Spleen (tissue), 11 donors: ENCODE results near the gene CD200. TPM values are rescaled to one million over a fixed set of nuclear protein-coding genes. Genes with fewer than 3 reads are reported as not detected.

Source experiments
- DNase-seq: peaks from one replicate; pipeline ENCODE4 v3.0.0-alpha.2; 2020
- H3K27ac ChIP-seq, 8 donors: fragments of 200-600 bp; sonication (generic) in 7 of 8; 1 replicate in 4 of 8; 2 replicates in 4 of 8; pipeline versions ENCODE4 v1.5.0 to v1.8.0; 2016 to 2021; ENCODE audit warnings: inconsistent platforms in 4 of 8, mild to moderate bottlenecking in 4 of 8, moderate library complexity in 1 of 8
- H3K27me3 ChIP-seq, 7 donors: fragments of 200-600 bp; sonication (generic) in 6 of 7; replicated peaks in 1 of 7; 1 replicate in 4 of 7; 2 replicates in 3 of 7; pipeline versions ENCODE4 v1.5.0 to v1.8.0; 2016 to 2021; ENCODE audit warnings: inconsistent platforms in 3 of 7, mild to moderate bottlenecking in 1 of 7
- H3K36me3 ChIP-seq, 6 donors: fragments of 200-600 bp; sonication (generic) in 5 of 6; 1 replicate in 4 of 6; 2 replicates in 2 of 6; pipeline versions ENCODE4 v1.5.0 to v1.8.0; 2016 to 2021; ENCODE audit warnings: inconsistent platforms in 2 of 6
- H3K4me1 ChIP-seq, 6 donors: fragments of 200-600 bp; sonication (generic) in 5 of 6; 1 replicate in 3 of 6; 2 replicates in 3 of 6; pipeline versions ENCODE4 v1.5.0 to v1.8.0; 2016 to 2021; ENCODE audit warnings: inconsistent platforms in 3 of 6
- H3K4me3 ChIP-seq, 8 donors: fragments of 200-600 bp; sonication (generic) in 7 of 8; 1 replicate in 4 of 8; 2 replicates in 4 of 8; pipeline versions ENCODE4 v1.5.0 to v1.8.0; 2016 to 2021; ENCODE audit warnings: inconsistent platforms in 4 of 8, mild to moderate bottlenecking in 4 of 8, moderate library complexity in 2 of 8
- H3K9me3 ChIP-seq, 8 donors: fragments of 200-600 bp; sonication (generic) in 7 of 8; 1 replicate in 4 of 8; 2 replicates in 4 of 8; pipeline versions ENCODE4 v1.5.0 to v1.8.0; 2016 to 2021; ENCODE audit warnings: inconsistent platforms in 4 of 8
- CTCF ChIP-seq, 11 experiments: fragments of 200-600 bp in 7 of 11; fragments of 450-650 bp in 4 of 11; sonication (generic) in 4 of 11; IDR thresholded peaks in 8 of 11; conservative IDR thresholded peaks in 3 of 11; 1 replicate in 7 of 11; 2 replicates in 4 of 11; pipeline versions ENCODE4 v1.4.0 to v1.8.0; 2016 to 2021; ENCODE audit warnings: antibody characterized with exemption in 11 of 11, inconsistent platforms in 4 of 11, mild to moderate bottlenecking in 1 of 11
- POLR2A ChIP-seq, 3 donors: fragments of 450-650 bp; IDR thresholded peaks; one replicate each; pipeline ENCODE4 v1.5.1; 2017; ENCODE audit warnings: antibody characterized with exemption in 3 of 3, mild to moderate bottlenecking in 1 of 3
- POLR2AphosphoS5 ChIP-seq, 3 donors: sonication (generic); formaldehyde crosslinking; IDR thresholded peaks; one replicate each; pipeline ENCODE4 v1.5.1; 2017; ENCODE audit warnings: antibody characterized with exemption in 3 of 3
- WGBS, 5 donors: extraction: QIAGEN DNeasy Blood & Tissue Kit in 3 of 5; methylation state at CpG; one replicate each; pipeline versions ENCODE4 v1.1.5 to v1.1.7; 2013 to 2018; 5-methylcytosine and 5-hydroxymethylcytosine counted together
- intact Hi-C: fragments of 100-400 bp; cut with DNase I; formaldehyde crosslinking; loops from one replicate; pipeline ENCODE4 v1.15.0; 2023; ENCODE audit warnings: low total_unique reads
- polyA plus RNA-seq, 3 donors: library from polyadenylated mRNA; stranded (reverse); fragments of 200-250 nt; gene quantifications; one replicate each; pipeline ENCODE4 v1.2.1, GENCODE V29; 2013
- total RNA-seq, 7 donors: library from RNA; depleted of rRNA in 3 of 7; stranded (reverse); fragments of >200 nt in 3 of 7; fragmentation: NEBNext Ultra II Directional in 4 of 7; extraction: Animal tissue kit (Norgen Biotek cat#: 25700) in 4 of 7; gene quantifications; one replicate each; pipeline versions ENCODE4 v1.1.0 to v1.2.1, GENCODE V29; 2016 to 2021
- donor health status: healthy with polysubstance abuse.
- donor health status: DM: no; HTN: no; CAD: no; lungs with moderate emphysema.
- donor health status: DM: no; HTN: no; CAD: no.
- donor health status: Bipolar disorder and iron deficiency.
- donor health status: healthy.
- donor health status: DM: no; HTN: no; CAD: no.
- donor health status: DM: yes; HTN: yes; CAD: no.

The CD200 gene
- total and polyA plus RNA-seq, 10 donors, result 4.3 to 13.1 (median 6.6) TPM

GRCh38 chr3:112373476-112373875 lies 40.5 kb downstream of the CD200 start:
- intact Hi-C loops, result no loop called here
- WGBS, 5 donors, result 31 to 49% (median 34%) methylated on average over 4 of the region's 4 CpGs
- Histone ChIP-seq H3K27me3 (no peaks in the 10 kb centered on the region), H3K27ac (no peak overlapping the region), H3K4me3 (no peak overlapping the region), H3K36me3 (no peaks in the 10 kb centered on the region), H3K9me3 (no peaks in the 10 kb centered on the region), H3K4me1 (peaks cover 0 to 29% (median 9%) of the 10 kb centered on the region in 6 donors)
- TF ChIP-seq CTCF (IDR thresholded peaks at IDR 0.05 in 8 of 11, conservative IDR thresholded peaks at IDR 0.05 in 3 of 11), result no peak
- TF ChIP-seq POLR2A (IDR thresholded peaks at IDR 0.05), result no peak
- no peak for TF ChIP-seq POLR2AphosphoS5 (IDR thresholded peaks at IDR 0.05)
- DNase-seq, result no peak

GRCh38 chr3:112373924-112374323 lies 41.0 kb downstream of the CD200 start:
- Histone ChIP-seq H3K27me3 (no peaks in the 10 kb centered on the region), H3K4me3 (no peak overlapping the region), H3K9me3 (no peaks in the 10 kb centered on the region), H3K27ac (no peak overlapping the region), H3K36me3 (no peaks in the 10 kb centered on the region), H3K4me1 (peaks cover 0 to 34% (median 9%) of the 10 kb centered on the region in 6 donors)
- WGBS, 5 donors, result 72 to 87% (median 79%) methylated on average over 2 of the region's 2 CpGs
- no peak for TF ChIP-seq POLR2A (IDR thresholded peaks at IDR 0.05)
- DNase-seq, result no peak
- intact Hi-C loops, result no loop called here

- Histone ChIP-seq H3K27me3 (no peaks in the 10 kb centered on the region), H3K9me3 (no peaks in the 10 kb centered on the region), H3K36me3 (no peaks in the 10 kb centered on the region), H3K4me3 (no peak overlapping the region), H3K4me1 (peaks cover 0 to 38% (median 9%) of the 10 kb centered on the region in 6 donors), H3K27ac (no peak overlapping the region)
- TF ChIP-seq POLR2AphosphoS5 (IDR thresholded peaks at IDR 0.05), result no peak
- no peak for DNase-seq
- WGBS, 5 donors, result 83 to 95% (median 89%) methylated on average over 5 of the region's 5 CpGs
- intact Hi-C loops, result no loop called here
Observed at GRCh38 chr3:112374333-112374734, 41.4 kb downstream of the CD200 start.

GRCh38 chr3:112375117-112375516 lies 42.2 kb downstream of the CD200 start:
- 85 to 100% (median 96%) methylated on average over 1 of the region's 1 CpG for WGBS, 5 donors
- no peak overlapping the region for H3K27ac ChIP-seq
- intact Hi-C loops, result no loop called here
- H3K4me1 ChIP-seq, result peaks cover 0 to 41% (median 9%) of the 10 kb centered on the region in 6 donors
- DNase-seq, result no peak
- H3K27me3 ChIP-seq, result no peaks in the 10 kb centered on the region
- no peaks in the 10 kb centered on the region for H3K36me3 ChIP-seq
- no peak overlapping the region for H3K4me3 ChIP-seq
- TF ChIP-seq POLR2AphosphoS5 (IDR thresholded peaks at IDR 0.05) (no peak), POLR2A (IDR thresholded peaks at IDR 0.05) (no peak), CTCF (IDR thresholded peaks at IDR 0.05 in 8 of 11, conservative IDR thresholded peaks at IDR 0.05 in 3 of 11) (no peak)
- no peaks in the 10 kb centered on the region for H3K9me3 ChIP-seq

GRCh38 chr3:112376241-112376911 lies 43.4 kb downstream of the CD200 start:
- Histone ChIP-seq H3K4me3 (no peak overlapping the region), H3K9me3 (no peaks in the 10 kb centered on the region), H3K4me1 (peaks cover 0 to 41% (median 9%) of the 10 kb centered on the region in 6 donors), H3K27ac (peak overlapping the region in 2 of 8 donors; percentile 5 to 48), H3K36me3 (no peaks in the 10 kb centered on the region), H3K27me3 (no peaks in the 10 kb centered on the region)
- no peak for DNase-seq
- 41 to 72% (median 65%) methylated on average over 5 of the region's 5 CpGs for WGBS, 5 donors
- intact Hi-C loops, result no loop called here
- TF ChIP-seq CTCF (IDR thresholded peaks at IDR 0.05 in 8 of 11, conservative IDR thresholded peaks at IDR 0.05 in 3 of 11), result no peak
- TF ChIP-seq POLR2A (IDR thresholded peaks at IDR 0.05), result no peak
- TF ChIP-seq POLR2AphosphoS5 (IDR thresholded peaks at IDR 0.05), result no peak
